SK-N-SH treated with all-trans-retinoic acid at 6 μM for 48 hours (cell line): ENCODE measurements around the gene MPP3.

ENCODE experiments used
- ATAC-seq: fragments of 200-7000 bp; cut with Tn5 transposase; 3 replicates; pipeline ENCODE4 v1.9.1; 2020; ENCODE audit warnings: mild to moderate bottlenecking, moderate library complexity
- ARNTL ChIP-seq: fragments of 450-650 bp; formaldehyde crosslinking; IDR thresholded peaks from 2 replicates; pipeline ENCODE4 v1.5.0; 2020; ENCODE audit warnings: low read depth, mild to moderate bottlenecking, moderate library complexity, borderline replicate concordance
- CSDC2 ChIP-seq: fragments of 250-450 bp; sonication (Bioruptor Pico); IDR thresholded peaks from 2 replicates; pipeline ENCODE4 v1.5.0; 2020; ENCODE audit warnings: mild to moderate bottlenecking, moderate library complexity
- ESRRG ChIP-seq: fragments of 250-450 bp; sonication (Bioruptor Pico); IDR thresholded peaks from 2 replicates; pipeline ENCODE4 v1.6.1; 2021; ENCODE audit warnings: mild to moderate bottlenecking
- GLIS3 ChIP-seq: fragments of 250-450 bp; sonication (Bioruptor Pico); IDR thresholded peaks from 2 replicates; pipeline ENCODE4 v1.5.0; 2020; ENCODE audit warnings: mild to moderate bottlenecking, moderate library complexity
- ISL1 ChIP-seq: fragments of 250-450 bp; sonication (Bioruptor Pico); IDR thresholded peaks from 2 replicates; pipeline ENCODE4 v2.1.2; 2022; ENCODE audit warnings: mild to moderate bottlenecking, moderate library complexity
- PPARA ChIP-seq: fragments of 250-450 bp; sonication (Bioruptor Pico); IDR thresholded peaks from 2 replicates; pipeline ENCODE4 v1.5.0; 2020; ENCODE audit warnings: mild to moderate bottlenecking, borderline replicate concordance
- RARB ChIP-seq: fragments of 250-450 bp; sonication (Bioruptor Pico); IDR thresholded peaks from 2 replicates; pipeline ENCODE4 v1.8.0; 2021; ENCODE audit warnings: mild to moderate bottlenecking, moderate library complexity
- SNAI2 ChIP-seq: fragments of 250-450 bp; sonication (Bioruptor Pico); IDR thresholded peaks from 2 replicates; pipeline ENCODE4 v1.5.0; 2020; ENCODE audit warnings: mild to moderate bottlenecking, moderate library complexity
- TCF4 ChIP-seq: fragments of 250-450 bp; sonication (Bioruptor Pico); IDR thresholded peaks from 2 replicates; pipeline ENCODE4 v1.8.0; 2021; ENCODE audit warnings: mild to moderate bottlenecking, moderate library complexity, borderline replicate concordance
- TOX ChIP-seq: fragments of 250-450 bp; sonication (Bioruptor Pico); IDR thresholded peaks from 2 replicates; pipeline ENCODE4 v1.8.0; 2021; ENCODE audit warnings: mild to moderate bottlenecking, moderate library complexity, borderline replicate concordance
- ZC3H10 ChIP-seq: fragments of 250-450 bp; sonication (Bioruptor Pico); IDR thresholded peaks from 2 replicates; pipeline ENCODE4 v1.5.1; 2021; ENCODE audit warnings: mild to moderate bottlenecking, moderate library complexity
- ZFP3 ChIP-seq: fragments of 250-450 bp; sonication (Bioruptor Pico); IDR thresholded peaks from 2 replicates; pipeline ENCODE4 v1.5.0; 2020; ENCODE audit warnings: mild to moderate bottlenecking, moderate library complexity
- ZFP30 ChIP-seq: fragments of 450-650 bp; formaldehyde crosslinking; IDR thresholded peaks from 2 replicates; pipeline ENCODE4 v1.5.0; 2022; ENCODE audit warnings: mild to moderate bottlenecking, moderate library complexity
- ZNF565 ChIP-seq: fragments of 450-650 bp; formaldehyde crosslinking; conservative IDR thresholded peaks from 2 replicates; pipeline ENCODE4 v1.5.0; 2020; ENCODE audit warnings: low read depth, mild to moderate bottlenecking, moderate library complexity
- ZNF70 ChIP-seq: fragments of 450-650 bp; formaldehyde crosslinking; IDR thresholded peaks from 2 replicates; pipeline ENCODE4 v1.5.0; 2020; ENCODE audit warnings: mild to moderate bottlenecking, moderate library complexity
- ZNF8 ChIP-seq: fragments of 450-650 bp; formaldehyde crosslinking; IDR thresholded peaks from 2 replicates; pipeline ENCODE4 v1.5.0; 2020; ENCODE audit warnings: mild to moderate bottlenecking, moderate library complexity
- TF ChIP-seq, protein P1 (sequence below): fragments of 250-450 bp; sonication (Bioruptor Pico); IDR thresholded peaks from 2 replicates; pipeline ENCODE4 v1.5.1; 2021; ENCODE audit warnings: mild to moderate bottlenecking, moderate library complexity
- TF ChIP-seq, protein P2 (sequence below): fragments of 250-450 bp; sonication (Bioruptor Pico); IDR thresholded peaks from 2 replicates; pipeline ENCODE4 v1.8.0; 2020; ENCODE audit warnings: mild to moderate bottlenecking, moderate library complexity, borderline replicate concordance
- TF ChIP-seq, protein P3 (sequence below): fragments of 250-450 bp; sonication (Bioruptor Pico); IDR thresholded peaks from 2 replicates; pipeline ENCODE4 v1.5.1; 2020; ENCODE audit warnings: low read depth, mild to moderate bottlenecking, moderate library complexity
- TF ChIP-seq, protein P4 (sequence below): fragments of 250-450 bp; sonication (Bioruptor Pico); IDR thresholded peaks from 2 replicates; pipeline ENCODE4 v1.5.0; 2020; ENCODE audit warnings: mild to moderate bottlenecking, moderate library complexity

Gene MPP3

DNA sequence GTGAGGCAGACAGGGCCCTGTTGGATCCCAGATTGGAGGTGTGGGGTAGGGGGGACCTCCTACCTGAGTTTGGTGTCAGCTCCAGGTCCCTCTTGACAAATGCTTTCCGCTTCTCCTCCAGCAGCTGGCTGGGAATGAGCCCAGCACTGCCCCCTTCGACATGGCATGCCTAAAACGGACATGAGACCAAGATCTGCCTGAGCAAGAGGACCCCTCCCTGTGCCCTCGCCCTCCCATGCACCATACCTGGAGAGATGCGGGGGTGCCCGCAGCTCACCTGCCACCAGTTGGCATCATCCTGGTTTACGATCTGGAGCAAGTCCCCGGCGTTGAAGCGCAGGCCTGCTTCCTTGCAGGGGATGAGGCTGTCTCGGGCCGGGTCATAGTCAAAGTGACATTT, 48.2 kb upstream of the MPP3 start (continued):
- no peak for TF ChIP-seq ZFP3

GRCh38 chr17:43880420-43880991, 47.6 kb upstream of the MPP3 start:
- peak; percentile 48 for ATAC-seq
- TF ChIP-seq TCF4 (CRISPR knock-in tag): no peak
- TF ChIP-seq ARNTL: no peak
- no peak for TF ChIP-seq ZNF565
- TF ChIP-seq CSDC2 (CRISPR knock-in tag): no peak
- no peak for TF ChIP-seq ZFP30 (CRISPR knock-in tag)
- TF ChIP-seq, protein P1, sequence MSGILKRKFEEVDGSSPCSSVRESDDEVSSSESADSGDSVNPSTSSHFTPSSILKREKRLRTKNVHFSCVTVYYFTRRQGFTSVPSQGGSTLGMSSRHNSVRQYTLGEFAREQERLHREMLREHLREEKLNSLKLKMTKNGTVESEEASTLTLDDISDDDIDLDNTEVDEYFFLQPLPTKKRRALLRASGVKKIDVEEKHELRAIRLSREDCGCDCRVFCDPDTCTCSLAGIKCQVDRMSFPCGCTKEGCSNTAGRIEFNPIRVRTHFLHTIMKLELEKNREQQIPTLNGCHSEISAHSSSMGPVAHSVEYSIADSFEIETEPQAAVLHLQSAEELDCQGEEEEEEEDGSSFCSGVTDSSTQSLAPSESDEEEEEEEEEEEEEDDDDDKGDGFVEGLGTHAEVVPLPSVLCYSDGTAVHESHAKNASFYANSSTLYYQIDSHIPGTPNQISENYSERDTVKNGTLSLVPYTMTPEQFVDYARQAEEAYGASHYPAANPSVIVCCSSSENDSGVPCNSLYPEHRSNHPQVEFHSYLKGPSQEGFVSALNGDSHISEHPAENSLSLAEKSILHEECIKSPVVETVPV (CRISPR knock-in tag): no peak
- no peak for TF ChIP-seq ZC3H10
- TF ChIP-seq ZNF8: no peak
- no peak for TF ChIP-seq ISL1
- TF ChIP-seq, protein P2, sequence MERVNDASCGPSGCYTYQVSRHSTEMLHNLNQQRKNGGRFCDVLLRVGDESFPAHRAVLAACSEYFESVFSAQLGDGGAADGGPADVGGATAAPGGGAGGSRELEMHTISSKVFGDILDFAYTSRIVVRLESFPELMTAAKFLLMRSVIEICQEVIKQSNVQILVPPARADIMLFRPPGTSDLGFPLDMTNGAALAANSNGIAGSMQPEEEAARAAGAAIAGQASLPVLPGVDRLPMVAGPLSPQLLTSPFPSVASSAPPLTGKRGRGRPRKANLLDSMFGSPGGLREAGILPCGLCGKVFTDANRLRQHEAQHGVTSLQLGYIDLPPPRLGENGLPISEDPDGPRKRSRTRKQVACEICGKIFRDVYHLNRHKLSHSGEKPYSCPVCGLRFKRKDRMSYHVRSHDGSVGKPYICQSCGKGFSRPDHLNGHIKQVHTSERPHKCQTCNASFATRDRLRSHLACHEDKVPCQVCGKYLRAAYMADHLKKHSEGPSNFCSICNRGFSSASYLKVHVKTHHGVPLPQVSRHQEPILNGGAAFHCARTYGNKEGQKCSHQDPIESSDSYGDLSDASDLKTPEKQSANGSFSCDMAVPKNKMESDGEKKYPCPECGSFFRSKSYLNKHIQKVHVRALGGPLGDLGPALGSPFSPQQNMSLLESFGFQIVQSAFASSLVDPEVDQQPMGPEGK (CRISPR knock-in tag): no peak
- no peak for TF ChIP-seq SNAI2 (CRISPR knock-in tag)
- no peak for TF ChIP-seq ESRRG (CRISPR knock-in tag)
- TF ChIP-seq, all 23 proteins: peak for 0

GRCh38 chr17:43879723-43880419, 46.9 kb upstream of the MPP3 start:
- ATAC-seq: no peak
- TF ChIP-seq PPARA (CRISPR knock-in tag) (no peak), ZFP3 (no peak), RARB (CRISPR knock-in tag) (no peak), TOX (CRISPR knock-in tag) (no peak), ZNF8 (no peak), ZNF70 (CRISPR knock-in tag) (no peak)
- TF ChIP-seq, protein P1 (CRISPR knock-in tag): no peak

DNA sequence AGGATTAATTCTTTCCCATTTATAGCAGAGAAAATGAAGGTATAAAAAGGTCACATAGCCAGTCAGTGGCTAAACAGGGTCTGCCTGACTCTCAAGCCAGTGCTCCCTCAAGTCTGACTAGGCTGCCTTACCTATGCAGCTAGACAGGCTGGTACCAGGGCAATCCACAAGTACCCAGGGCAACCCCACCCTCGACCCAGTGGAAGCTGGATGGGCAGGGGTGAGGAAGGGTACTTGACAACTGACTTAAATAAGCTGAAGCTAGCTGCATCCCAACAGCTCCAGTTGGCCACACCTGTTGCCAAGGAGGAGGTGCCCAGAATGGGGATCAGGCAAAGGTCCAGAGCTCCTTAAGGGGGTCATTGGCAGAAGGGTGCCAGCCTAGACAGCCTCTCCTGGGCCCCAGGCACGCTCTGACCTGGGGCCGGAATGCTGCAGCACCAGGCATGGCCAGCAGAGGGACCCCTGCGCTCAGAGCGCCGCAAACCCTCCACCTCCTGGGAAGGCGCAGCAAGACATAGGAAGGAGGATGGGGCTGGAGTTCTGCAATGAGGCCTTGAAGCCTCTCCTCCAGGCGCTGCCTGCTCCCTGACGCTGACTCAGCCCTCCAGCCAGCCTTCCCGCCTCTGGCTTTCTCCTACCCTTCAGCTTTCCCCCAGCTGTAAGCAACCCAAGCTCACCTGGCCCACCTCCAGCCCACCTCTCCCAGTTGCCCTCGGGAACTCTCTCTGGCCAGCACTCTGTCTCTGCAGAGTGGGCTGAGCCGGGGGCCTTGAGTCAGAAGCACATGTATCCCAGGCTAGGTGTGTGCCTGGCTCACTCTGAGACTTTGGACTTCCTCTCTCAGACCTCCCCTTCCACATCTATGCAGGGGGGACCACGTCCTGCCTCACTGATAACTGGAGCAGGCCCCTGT, 45.6 kb upstream of the MPP3 start:
- peak; percentile 98 for ATAC-seq
- TF ChIP-seq ZNF8 (no peak), ISL1 (no peak), SNAI2 (CRISPR knock-in tag) (no peak), GLIS3 (CRISPR knock-in tag) (no peak), ARNTL (no peak), RARB (CRISPR knock-in tag) (no peak)
- TF ChIP-seq, protein P3, sequence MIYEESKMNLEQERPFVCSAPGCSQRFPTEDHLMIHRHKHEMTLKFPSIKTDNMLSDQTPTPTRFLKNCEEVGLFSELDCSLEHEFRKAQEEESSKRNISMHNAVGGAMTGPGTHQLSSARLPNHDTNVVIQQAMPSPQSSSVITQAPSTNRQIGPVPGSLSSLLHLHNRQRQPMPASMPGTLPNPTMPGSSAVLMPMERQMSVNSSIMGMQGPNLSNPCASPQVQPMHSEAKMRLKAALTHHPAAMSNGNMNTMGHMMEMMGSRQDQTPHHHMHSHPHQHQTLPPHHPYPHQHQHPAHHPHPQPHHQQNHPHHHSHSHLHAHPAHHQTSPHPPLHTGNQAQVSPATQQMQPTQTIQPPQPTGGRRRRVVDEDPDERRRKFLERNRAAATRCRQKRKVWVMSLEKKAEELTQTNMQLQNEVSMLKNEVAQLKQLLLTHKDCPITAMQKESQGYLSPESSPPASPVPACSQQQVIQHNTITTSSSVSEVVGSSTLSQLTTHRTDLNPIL (CRISPR knock-in tag): no peak
- TF ChIP-seq, protein P4, sequence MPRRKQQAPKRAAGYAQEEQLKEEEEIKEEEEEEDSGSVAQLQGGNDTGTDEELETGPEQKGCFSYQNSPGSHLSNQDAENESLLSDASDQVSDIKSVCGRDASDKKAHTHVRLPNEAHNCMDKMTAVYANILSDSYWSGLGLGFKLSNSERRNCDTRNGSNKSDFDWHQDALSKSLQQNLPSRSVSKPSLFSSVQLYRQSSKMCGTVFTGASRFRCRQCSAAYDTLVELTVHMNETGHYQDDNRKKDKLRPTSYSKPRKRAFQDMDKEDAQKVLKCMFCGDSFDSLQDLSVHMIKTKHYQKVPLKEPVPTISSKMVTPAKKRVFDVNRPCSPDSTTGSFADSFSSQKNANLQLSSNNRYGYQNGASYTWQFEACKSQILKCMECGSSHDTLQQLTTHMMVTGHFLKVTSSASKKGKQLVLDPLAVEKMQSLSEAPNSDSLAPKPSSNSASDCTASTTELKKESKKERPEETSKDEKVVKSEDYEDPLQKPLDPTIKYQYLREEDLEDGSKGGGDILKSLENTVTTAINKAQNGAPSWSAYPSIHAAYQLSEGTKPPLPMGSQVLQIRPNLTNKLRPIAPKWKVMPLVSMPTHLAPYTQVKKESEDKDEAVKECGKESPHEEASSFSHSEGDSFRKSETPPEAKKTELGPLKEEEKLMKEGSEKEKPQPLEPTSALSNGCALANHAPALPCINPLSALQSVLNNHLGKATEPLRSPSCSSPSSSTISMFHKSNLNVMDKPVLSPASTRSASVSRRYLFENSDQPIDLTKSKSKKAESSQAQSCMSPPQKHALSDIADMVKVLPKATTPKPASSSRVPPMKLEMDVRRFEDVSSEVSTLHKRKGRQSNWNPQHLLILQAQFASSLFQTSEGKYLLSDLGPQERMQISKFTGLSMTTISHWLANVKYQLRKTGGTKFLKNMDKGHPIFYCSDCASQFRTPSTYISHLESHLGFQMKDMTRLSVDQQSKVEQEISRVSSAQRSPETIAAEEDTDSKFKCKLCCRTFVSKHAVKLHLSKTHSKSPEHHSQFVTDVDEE (CRISPR knock-in tag): no peak
- TF ChIP-seq, all 23 proteins: peak for 0
